NCI-H748 (cell line): Measurements from ENCODE around the gene CNEP1R1.

Experiments used
- DNase-seq: peaks from one replicate; lab custom pipeline; 2025; ENCODE audit not compliant: unreplicated experiment; lab: John Stamatoyannopoulos, UW

CNEP1R1 gene

GRCh38 chr16:50015631-50016030 is 9.4 kb upstream of the CNEP1R1 start:
- DNase-seq: no peak

GRCh38 chr16:50017553-50017952 is 7.5 kb upstream of the CNEP1R1 start:
- no peak for DNase-seq

GRCh38 chr16:50021544-50021943 is 3.5 kb upstream of the CNEP1R1 start:
- DNase-seq: peak; percentile 25

DNA sequence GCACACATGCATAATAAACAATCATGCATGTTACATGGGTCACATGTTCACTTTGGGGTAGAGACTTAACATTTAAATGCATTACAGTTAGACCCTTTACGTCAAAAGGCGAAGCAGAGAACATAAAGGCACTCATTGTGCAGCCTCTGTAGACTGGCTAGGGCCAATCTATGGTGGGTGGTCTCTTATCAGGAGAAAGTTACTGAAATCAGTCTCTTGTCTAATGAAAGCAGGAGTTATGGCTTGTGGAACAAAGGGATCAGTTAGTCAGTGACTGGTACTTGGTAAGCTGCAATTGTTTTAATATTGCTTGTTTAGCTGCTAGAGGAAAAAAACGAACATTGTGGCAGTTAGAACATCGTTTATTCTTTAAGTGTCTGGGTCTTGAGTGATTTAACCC is 1.4 kb upstream of the CNEP1R1 start:
- no peak for DNase-seq

DNA sequence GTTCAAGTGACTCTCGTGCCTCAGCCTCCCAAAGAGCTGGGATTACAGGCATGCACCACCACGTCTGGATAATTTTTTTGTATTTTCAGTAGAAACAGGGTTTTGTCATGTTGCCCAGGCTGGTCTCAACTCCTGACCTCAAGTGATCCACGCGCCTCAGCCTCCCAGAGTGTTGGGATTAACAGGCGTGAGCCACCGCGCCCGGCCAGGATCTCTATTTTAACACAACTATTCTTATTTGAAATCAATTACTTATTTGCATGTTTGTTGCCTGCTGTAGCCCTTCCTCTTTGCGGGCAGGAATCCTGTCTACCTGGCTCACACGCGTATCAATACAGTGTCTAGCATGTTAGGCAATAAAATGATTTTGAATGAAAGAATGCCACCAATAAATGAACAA is 818 bp upstream of the CNEP1R1 start:
- no peak for DNase-seq

GRCh38 chr16:50025537-50025931 is 509 bp downstream of the CNEP1R1 start:
- peak; percentile 45 for DNase-seq

GRCh38 chr16:50027829-50028228 is 2.8 kb downstream of the CNEP1R1 start:
- DNase-seq: no peak

GRCh38 chr16:50035468-50035992 is 10.5 kb downstream of the CNEP1R1 start:
- no peak for DNase-seq

DNA sequence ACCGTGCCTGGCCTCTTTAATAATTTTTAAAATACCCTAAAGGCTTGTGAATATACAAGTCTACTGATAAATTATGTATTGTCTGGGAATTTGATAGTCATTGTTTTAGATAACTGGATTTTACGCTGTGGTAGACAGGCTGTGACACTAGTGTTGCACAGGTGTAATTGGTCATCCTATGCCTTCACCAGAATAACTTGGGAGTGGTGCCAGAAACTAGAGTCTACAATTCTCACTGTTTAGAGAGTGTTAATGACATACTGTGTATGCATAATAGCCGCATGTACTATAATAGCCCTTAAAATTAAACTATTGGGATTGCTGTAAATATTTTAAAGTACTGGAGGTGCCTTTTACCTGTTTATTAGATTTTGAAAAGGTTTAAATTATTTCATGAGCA is 11.4 kb downstream of the CNEP1R1 start:
- DNase-seq: peak; percentile 1

DNA sequence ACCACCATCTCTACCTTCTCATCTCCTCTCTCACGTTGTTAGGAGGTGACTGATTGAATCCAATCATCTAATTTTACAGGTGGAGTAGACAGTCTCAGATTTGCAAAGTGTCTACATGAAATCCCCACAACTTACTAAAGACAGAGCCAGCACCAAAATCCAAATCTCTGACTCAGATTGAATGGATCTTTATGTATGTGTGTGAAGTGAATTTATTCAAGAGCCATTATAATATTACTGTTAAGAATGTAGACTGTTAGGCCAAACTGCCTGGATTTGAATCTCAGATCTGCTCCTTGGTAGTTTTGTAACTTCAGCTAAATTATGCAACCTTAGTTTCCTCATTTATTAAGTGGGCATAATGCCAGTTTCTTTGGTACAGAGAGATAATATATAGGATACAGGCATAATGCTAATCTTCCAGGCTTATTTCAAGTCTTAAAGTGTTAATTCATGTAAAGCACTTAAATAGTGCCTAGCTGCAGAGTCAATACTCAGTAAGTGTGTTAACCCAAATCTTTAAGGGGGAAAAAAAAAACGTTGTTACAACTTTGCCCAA is 12.7 kb downstream of the CNEP1R1 start:
- DNase-seq: no peak

DNA sequence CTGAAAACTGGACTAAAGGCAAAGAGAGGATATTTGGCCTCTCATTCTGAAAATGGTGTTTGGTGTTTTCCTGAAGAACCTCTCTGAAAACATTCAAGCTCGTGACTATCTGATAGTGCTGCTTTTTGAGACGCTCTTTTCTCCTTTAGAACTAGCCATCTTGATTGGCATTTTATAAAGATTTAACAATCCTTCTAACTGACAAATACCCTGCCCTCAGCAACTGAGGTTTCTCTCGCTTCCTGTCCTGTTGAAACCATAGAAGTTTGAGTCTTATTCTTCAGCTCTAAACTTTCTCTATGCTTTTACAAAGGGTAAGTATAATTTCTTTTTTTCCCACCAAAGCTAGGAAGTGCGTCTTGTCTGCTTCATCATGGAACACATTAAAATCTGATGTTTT is 13.3 kb downstream of the CNEP1R1 start:
- DNase-seq: no peak

GRCh38 chr16:50038756-50039529 is 13.9 kb downstream of the CNEP1R1 start:
- no peak for DNase-seq

GRCh38 chr16:50040018-50040417 is 15.0 kb downstream of the CNEP1R1 start:
- no peak for DNase-seq

GRCh38 chr16:50040710-50041109 is 15.7 kb downstream of the CNEP1R1 start:
- no peak for DNase-seq

DNA sequence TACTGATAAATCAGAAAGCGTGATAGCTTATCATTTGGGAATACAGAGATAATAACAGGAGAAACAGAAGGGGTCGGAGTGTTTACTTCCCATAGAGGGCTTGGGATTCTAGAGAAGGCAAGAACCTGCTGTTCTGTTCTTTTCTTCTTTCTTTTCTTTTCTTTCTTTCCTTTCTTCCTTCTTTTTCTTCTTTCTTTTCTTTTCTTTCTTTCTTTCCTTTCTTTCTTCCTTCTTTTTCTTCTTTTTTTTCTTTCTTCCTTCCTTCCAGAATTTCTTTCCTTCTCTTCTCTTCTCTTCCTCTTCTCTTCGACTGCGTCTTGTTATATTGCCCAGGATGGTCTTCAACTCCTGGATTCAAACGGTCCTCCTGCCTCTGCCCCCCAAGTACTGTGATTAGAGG is 18.3 kb downstream of the CNEP1R1 start:
- DNase-seq: no peak

DNA sequence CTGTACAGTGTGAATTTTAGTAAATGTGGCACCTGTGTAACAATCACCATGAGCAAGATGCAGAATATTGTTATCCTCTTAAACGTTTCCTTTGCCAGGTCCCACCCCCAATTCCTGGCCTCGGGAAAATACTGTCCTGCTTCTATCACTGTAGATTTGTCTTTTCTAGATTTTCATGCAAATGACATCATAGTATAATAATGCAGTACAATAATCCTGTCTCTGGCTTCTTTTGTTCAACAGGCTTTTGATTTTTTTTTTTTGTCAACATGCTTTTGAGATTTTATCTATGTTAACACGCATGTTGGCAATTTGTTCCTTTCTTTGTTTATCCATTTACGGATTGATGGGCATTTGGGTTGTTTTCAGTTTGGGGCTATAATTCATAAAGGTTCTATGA is 20.4 kb downstream of the CNEP1R1 start:
- no peak for DNase-seq

DNA sequence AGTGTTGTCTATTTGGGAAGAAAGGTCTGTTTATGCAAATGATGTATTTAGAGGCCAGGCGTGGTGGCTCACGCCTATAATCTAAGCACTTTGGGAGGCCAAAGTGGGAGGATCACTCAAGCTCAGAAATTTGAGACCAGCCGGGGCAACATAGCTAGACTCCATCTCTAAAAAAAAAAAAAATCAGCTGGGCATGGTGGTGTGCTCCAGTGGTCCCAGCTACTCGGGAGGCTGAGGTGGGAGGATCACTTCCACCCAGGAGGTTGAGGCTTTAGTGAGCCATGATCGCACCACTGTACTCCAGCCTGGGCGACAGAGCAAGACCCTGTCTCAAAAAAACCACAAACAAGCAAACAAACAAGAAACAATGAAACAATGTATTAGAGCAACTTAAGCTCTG is 21.8 kb downstream of the CNEP1R1 start:
- no peak for DNase-seq

DNA sequence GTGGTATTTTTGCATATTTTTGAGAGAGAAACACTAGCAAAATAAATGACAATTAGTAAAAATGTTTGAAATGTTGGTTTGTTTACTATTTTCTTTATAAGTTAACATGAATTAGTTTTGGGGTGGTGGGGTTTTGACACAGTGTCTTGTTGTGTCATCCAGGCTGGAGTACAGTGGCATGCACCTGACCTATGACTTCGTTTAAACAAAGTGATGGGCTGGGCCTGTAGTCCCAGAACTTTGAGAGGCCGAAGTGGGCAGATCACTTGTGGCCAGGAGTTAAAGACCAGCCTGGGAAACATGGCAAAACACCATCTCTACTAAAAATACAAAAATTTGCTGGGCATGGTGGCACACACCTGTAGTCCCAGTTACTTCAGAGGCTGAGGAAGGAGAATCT is 22.8 kb downstream of the CNEP1R1 start:
- no peak for DNase-seq

DNA sequence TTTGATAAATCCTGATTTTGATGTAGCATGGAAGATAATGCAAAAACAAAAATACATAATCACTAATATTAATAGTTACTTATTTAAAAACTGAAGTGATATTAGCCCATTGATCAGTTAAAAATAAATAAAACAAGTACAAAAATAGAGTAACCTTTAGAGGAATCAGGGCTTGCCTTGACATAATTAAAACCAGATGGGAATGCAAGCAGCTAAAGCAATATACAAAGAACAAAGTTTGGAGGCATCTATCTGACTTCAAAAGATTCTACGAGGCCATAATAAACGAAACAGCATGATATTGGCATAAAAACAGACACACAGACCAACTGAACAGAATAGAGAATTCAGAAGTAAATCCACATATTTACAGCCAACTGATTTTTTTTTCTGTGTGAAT is 25.8 kb downstream of the CNEP1R1 start:
- DNase-seq: no peak

DNA sequence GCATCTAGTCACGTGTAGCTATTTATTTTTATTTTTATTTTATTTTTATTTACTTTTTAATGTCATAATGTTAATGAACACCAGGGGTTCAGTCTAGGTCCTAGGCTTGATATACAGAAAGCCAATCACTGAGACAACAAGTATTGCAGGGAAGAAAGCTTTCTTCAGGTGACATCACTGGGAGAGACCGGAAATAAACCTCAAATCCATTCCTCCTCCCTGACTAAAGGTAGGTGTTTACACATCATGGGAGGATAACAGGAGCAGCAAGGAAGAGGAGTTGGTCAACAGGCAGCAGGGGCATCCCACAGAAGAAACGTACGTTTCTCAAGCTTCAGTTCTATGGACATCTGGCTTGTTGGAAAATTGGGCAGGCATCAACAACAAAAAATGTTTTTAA is 31.2 kb downstream of the CNEP1R1 start:
- DNase-seq: no peak

- DNase-seq: no peak
Observed at GRCh38 chr16:50058091-50058771, 33.2 kb downstream of the CNEP1R1 start.

- DNase-seq: peak; percentile 6
Observed at GRCh38 chr16:50059111-50059510, 34.1 kb downstream of the CNEP1R1 start.
